ENCODE measurements around the gene ANKRD60. TPM values are rescaled to one million over a fixed set of nuclear protein-coding genes. Genes with fewer than 3 reads are reported as not detected.

The ANKRD60 gene
- total RNA-seq, 1 donor, result not detected

DNA sequence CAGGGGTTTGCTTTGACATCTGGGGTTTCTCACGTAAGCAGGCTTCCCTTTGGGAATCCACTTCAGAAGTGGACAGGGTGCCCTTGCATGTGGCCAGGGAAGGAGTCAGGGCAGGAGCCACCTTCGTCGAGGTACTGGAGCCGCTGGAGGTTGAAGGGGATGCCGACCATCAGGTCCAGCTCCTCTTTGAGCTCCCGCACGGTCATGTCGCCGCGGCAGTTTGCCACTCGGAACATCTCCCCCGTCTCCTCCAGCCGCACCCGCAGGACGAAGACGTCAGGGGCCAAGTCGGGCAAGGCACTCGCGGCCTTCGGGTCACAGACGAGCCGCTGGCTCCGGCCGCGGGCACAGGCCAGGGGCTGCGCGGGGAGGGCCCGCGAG lies 360 bp downstream of the ANKRD60 start:
- Histone ChIP-seq H3K4me1 (ENCODE audit: insufficient read depth, low read length) (peaks cover 6% of the 10 kb centered on the region), H3K4me2 (ENCODE audit: insufficient read depth, low read length) (peak overlapping the region; percentile 71), H3K4me3 (ENCODE audit: insufficient read depth, low read length) (peak overlapping the region; percentile 49), H2AFZ (ENCODE audit: low read length) (no peak overlapping the region), H3K36me3 (ENCODE audit: insufficient read depth, low read length) (peaks cover 15% of the 10 kb centered on the region), H3K9me3 (ENCODE audit: low read depth, low read length) (no peaks in the 10 kb centered on the region), H3K27me3 (ENCODE audit: insufficient read depth, low read length) (peaks cover 32% of the 10 kb centered on the region), H3K79me2 (ENCODE audit: insufficient read depth, low read length) (no peaks in the 10 kb centered on the region), H4K20me1 (ENCODE audit: insufficient read depth, low read length) (peaks cover 7% of the 10 kb centered on the region), H3K27ac (ENCODE audit: low read depth, low read length) (no peak overlapping the region)
- DNase-seq (ENCODE audit: insufficient read length, low spot score, missing footprints), result no peak
- TF ChIP-seq, protein P1, sequence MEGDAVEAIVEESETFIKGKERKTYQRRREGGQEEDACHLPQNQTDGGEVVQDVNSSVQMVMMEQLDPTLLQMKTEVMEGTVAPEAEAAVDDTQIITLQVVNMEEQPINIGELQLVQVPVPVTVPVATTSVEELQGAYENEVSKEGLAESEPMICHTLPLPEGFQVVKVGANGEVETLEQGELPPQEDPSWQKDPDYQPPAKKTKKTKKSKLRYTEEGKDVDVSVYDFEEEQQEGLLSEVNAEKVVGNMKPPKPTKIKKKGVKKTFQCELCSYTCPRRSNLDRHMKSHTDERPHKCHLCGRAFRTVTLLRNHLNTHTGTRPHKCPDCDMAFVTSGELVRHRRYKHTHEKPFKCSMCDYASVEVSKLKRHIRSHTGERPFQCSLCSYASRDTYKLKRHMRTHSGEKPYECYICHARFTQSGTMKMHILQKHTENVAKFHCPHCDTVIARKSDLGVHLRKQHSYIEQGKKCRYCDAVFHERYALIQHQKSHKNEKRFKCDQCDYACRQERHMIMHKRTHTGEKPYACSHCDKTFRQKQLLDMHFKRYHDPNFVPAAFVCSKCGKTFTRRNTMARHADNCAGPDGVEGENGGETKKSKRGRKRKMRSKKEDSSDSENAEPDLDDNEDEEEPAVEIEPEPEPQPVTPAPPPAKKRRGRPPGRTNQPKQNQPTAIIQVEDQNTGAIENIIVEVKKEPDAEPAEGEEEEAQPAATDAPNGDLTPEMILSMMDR (IDR thresholded peaks at IDR 0.05; ENCODE audit: extremely low read depth, low read depth, low read length), result no peak

DNA sequence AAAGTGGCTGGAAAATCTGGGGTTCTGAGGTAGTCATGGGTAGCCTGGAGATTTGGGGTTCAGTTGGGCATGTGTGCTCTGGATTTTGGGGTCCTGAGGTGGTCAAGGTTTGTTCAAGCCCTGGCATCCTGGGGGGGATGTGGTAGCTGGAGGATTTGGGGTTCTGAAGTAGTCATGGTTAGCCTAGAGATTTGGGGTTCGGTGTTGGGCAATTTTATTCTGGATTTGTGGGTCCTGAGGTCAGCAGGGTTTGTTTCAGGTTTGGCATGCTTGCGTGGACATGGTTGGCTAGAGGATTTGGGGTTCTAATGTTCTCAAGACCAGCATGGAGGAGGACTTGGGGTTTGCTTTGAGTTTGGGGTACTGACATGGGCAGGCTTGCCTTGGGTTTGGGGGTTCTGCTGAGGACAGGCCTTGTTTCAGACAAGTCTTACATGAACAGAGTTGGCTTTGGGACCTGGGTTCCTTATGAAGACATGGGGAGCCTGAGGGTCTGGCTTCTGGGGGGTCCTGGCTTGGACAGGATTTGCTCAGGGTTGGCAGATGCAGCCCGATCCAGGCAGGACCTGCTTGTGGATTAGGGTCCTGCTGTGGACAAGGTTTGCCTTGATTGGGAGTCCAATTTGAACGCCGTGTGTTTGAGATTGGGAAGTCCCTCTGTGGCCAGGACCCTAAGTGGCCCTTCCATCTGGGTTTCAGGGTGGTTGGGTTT lies 906 bp downstream of the ANKRD60 start:
- Histone ChIP-seq H3K27ac (ENCODE audit: low read depth, low read length) (no peak overlapping the region), H4K20me1 (ENCODE audit: insufficient read depth, low read length) (peaks cover 4% of the 10 kb centered on the region), H3K79me2 (ENCODE audit: insufficient read depth, low read length) (no peaks in the 10 kb centered on the region), H3K27me3 (ENCODE audit: insufficient read depth, low read length) (peaks cover 37% of the 10 kb centered on the region), H3K36me3 (ENCODE audit: insufficient read depth, low read length) (peaks cover 12% of the 10 kb centered on the region), H2AFZ (ENCODE audit: low read length) (no peak overlapping the region), H3K4me3 (ENCODE audit: insufficient read depth, low read length) (peak overlapping the region; percentile 49), H3K9me3 (ENCODE audit: low read depth, low read length) (no peaks in the 10 kb centered on the region), H3K4me1 (ENCODE audit: insufficient read depth, low read length) (peaks cover 6% of the 10 kb centered on the region), H3K4me2 (ENCODE audit: insufficient read depth, low read length) (peak overlapping the region; percentile 71)
- TF ChIP-seq, protein P1 (IDR thresholded peaks at IDR 0.05; ENCODE audit: extremely low read depth, low read depth, low read length), result no peak
- DNase-seq (ENCODE audit: insufficient read length, low spot score, missing footprints), result no peak

DNA sequence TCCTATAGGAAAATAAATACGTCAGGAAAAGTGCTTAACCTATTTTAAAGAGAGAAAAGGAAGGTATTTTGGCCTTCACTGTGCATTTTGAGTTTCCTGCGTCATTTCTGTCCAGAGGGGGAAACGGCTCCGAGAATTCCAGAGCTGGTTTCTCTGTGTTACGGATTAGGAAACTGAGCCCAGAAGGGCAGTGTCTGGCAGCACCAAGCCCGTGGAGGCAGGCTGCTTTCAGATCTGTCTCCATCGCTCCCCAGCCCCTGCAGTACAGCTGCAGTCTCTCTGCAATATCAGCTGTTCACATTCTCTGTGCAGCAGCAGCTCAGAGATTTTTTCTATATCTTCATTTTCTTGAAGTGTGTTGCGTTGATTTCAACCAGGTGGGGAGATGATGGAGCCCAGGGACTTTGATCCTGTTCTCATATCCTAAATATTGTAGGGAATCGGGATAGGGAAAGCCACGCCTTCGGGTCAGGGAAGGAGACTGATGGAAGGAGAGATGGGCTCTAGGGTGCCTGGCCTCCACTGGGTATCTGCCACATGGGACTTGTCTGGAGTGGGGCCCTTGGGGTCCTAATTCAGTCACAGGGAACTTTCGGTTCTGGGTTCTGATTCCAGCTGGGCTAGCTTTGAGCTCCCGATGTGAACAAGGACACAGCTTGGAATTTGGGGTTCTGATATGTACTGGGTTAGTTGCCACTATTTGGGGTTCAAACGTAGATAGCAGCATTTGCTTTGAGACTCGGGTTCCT lies 2.8 kb downstream of the ANKRD60 start:
- Histone ChIP-seq H3K36me3 (ENCODE audit: insufficient read depth, low read length) (no peaks in the 10 kb centered on the region), H3K4me2 (ENCODE audit: insufficient read depth, low read length) (no peak overlapping the region), H3K27me3 (ENCODE audit: insufficient read depth, low read length) (peaks cover 54% of the 10 kb centered on the region), H2AFZ (ENCODE audit: low read length) (no peak overlapping the region), H4K20me1 (ENCODE audit: insufficient read depth, low read length) (no peaks in the 10 kb centered on the region), H3K4me3 (ENCODE audit: insufficient read depth, low read length) (no peak overlapping the region), H3K9me3 (ENCODE audit: low read depth, low read length) (no peaks in the 10 kb centered on the region), H3K79me2 (ENCODE audit: insufficient read depth, low read length) (no peaks in the 10 kb centered on the region), H3K27ac (ENCODE audit: low read depth, low read length) (no peak overlapping the region), H3K4me1 (ENCODE audit: insufficient read depth, low read length) (peaks cover 6% of the 10 kb centered on the region)
- TF ChIP-seq, protein P1 (IDR thresholded peaks at IDR 0.05; ENCODE audit: extremely low read depth, low read depth, low read length), result no peak
- no peak for DNase-seq (ENCODE audit: insufficient read length, low spot score, missing footprints)

DNA sequence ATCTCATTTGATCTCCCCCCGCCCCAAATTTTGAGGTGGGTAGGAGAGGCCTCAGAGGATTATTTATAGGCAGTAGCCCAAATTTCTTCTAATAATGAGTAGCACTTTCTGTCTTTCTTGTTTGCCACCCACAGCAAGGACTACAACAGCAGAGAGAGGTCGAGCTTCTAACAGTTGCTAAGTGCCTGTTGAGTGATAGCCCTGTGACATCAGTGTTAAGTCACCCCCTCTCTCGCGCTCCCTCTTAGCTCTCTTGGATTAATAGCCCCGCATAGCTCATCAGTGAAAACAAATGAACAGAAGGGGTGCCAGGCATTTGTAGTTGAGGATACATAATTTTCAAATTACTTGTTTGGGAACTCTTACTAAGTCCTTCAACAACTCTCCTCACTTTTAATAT lies 3.5 kb downstream of the ANKRD60 start:
- TF ChIP-seq, protein P1 (IDR thresholded peaks at IDR 0.05; ENCODE audit: extremely low read depth, low read depth, low read length), result no peak
- no peaks in the 10 kb centered on the region for H4K20me1 ChIP-seq (ENCODE audit: insufficient read depth, low read length)

More for the DNA sequence above, 3.5 kb downstream of the ANKRD60 start:
- H3K4me2 ChIP-seq (ENCODE audit: insufficient read depth, low read length), result no peak overlapping the region
- H3K27ac ChIP-seq (ENCODE audit: low read depth, low read length), result no peak overlapping the region
- no peaks in the 10 kb centered on the region for H3K9me3 ChIP-seq (ENCODE audit: low read depth, low read length)
- no peak overlapping the region for H3K4me3 ChIP-seq (ENCODE audit: insufficient read depth, low read length)
- H3K27me3 ChIP-seq (ENCODE audit: insufficient read depth, low read length), result peaks cover 58% of the 10 kb centered on the region
- DNase-seq (ENCODE audit: insufficient read length, low spot score, missing footprints), result no peak
- no peaks in the 10 kb centered on the region for H3K79me2 ChIP-seq (ENCODE audit: insufficient read depth, low read length)
- no peak overlapping the region for H2AFZ ChIP-seq (ENCODE audit: low read length)
- peaks cover 6% of the 10 kb centered on the region for H3K4me1 ChIP-seq (ENCODE audit: insufficient read depth, low read length)
- no peaks in the 10 kb centered on the region for H3K36me3 ChIP-seq (ENCODE audit: insufficient read depth, low read length)
